ENCODE data around the gene TFCP2L1.

DNA sequence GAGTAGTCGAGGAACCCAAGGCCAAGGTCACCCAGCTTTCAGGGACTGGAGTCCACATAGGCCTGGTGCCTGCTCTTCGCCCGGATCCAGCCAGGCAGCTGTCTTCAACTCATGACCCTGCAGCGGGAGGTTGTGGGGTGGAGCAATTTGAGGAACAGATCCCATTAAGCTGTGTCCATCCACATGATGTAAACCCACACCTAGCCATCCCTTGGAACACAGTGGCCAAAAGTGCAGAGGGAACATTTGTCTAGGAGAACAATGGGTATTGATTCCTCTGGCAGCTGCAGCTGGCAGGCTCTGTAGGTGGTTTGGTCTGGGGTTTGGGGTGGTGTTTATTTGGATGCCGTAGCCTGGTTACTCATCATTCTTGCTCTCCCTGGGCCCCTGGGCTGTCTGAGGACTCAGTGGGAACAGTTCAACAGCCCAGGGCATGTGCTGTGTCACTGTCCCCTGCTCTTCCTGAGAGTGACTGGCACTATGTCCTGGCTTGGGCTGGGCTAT lies 99.4 kb downstream of the TFCP2L1 start:
- TF ChIP-seq POLR2A (IDR thresholded peaks at IDR 0.05; ENCODE audit: low read length) (no peak), GATA1 (IDR thresholded peaks at IDR 0.05; ENCODE audit: low read depth, low read length) (no peak)
